ENCODE measurements around the gene LY6G5B. TPM values are rescaled to one million over a fixed set of nuclear protein-coding genes. Genes with fewer than 3 reads are reported as not detected.

LY6G5B gene
- polyA plus RNA-seq, 1 donor: 11.5 TPM

DNA sequence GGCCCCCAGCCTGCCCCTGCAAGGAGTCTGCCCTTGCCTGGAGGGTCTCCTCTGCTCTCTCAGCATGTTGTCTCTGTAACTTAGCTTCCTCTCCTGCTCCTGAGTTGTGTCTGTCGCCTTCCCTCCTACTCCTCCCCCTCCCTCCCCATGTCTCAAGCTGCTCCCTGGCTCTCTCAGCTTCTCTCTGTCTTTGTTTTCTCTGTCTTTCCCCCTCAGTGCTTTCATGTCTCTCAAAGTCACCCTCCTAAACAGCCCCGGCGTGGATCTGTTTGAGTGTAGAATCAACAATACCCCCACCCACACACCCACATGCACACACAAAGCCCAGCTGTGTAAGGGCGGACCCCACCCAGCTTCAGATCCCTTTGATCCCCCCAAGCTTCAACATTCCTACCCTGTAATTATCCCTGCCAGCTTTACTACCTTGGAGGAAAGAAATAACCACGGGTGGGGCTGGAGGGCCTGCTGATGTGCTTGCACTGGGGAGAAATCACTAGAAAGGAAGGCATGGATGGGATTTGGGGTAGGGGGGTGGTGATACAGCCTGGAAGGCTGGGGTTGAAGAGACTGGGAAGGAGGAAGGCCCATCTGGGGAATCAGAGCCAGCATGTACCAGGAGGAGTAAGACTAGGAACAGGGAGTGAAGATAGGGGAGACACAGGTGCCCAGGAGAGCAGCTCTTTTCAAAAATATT lies 44.4 kb downstream of the LY6G5B start:
- no peak for DNase-seq (ENCODE audit: low read depth)

DNA sequence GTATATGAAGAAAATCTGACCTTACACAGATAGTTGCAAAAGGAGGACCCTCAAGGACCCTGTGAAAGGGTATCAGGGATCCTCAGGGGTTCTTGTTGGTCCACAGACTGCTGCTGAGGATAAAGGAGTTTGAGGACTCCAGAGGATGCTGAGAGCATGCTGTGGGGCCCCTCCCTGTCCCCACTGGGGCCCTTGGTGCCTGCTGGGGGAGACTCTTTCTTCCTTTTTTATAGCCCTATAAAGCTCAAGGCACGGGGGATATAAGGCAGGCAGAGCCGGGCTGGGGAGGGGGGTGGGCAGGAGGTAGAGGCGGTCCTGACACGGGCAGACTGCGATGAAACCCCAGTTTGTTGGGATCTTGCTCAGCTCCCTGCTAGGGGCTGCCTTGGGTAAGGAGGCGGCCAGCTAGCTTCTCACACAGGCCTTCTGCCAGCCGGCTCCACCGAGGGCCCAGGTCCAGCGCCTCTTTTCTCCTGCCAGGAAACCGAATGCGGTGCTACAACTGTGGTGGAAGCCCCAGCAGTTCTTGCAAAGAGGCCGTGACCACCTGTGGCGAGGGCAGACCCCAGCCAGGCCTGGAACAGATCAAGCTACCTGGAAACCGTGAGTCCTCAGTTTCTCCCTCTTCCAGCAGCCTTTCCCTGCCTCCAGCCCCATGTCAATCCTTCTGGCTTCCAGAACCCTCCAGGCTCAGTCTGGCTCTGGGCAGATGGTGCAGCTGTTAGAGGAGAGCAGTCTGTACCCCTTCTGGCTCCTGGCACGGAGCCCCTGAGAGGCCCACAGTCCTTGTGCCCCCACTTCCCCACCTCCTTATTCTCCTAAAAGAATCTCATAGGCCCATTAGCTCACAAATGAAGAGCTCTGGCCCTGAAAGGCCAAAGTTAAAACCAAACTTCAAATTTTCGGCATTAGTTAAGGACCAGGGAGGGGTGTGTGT lies 45.5 kb downstream of the LY6G5B start, which contains the start of gene LY6G6D:
LY6G6D (plus strand) TSS at position 327 of the 937 bp plus-strand sequence; CDS start at position 335, 8 bp downstream.
- no peak for DNase-seq (ENCODE audit: low read depth)

DNA sequence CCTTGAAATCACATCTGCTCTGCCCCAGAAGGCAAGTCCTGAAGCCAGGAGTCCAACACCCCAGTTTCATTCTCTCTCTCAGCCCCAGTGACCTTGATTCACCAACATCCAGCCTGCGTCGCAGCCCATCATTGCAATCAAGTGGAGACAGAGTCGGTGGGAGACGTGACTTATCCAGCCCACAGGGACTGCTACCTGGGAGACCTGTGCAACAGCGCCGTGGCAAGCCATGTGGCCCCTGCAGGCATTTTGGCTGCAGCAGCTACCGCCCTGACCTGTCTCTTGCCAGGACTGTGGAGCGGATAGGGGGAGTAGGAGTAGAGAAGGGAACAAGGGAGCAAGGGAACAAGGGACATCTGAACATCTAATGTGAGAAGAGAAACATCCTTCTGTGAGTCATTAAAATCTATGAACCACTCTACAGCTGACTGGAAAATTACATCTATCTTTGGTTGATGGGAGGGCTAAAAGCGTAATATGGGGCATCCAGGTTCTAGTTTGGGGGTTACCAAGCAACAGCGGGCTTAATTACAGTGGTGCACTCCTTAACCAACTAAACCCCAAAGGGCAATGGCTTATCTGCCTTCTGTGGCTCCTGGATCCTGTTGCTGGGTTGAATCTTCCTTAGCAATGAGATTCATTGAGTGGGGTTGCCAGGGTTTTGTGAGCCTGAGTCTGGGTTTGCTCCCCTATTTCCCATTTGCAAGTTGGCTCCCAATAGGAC lies 47.9 kb downstream of the LY6G5B start:
- no peak for DNase-seq (ENCODE audit: low read depth)

DNA sequence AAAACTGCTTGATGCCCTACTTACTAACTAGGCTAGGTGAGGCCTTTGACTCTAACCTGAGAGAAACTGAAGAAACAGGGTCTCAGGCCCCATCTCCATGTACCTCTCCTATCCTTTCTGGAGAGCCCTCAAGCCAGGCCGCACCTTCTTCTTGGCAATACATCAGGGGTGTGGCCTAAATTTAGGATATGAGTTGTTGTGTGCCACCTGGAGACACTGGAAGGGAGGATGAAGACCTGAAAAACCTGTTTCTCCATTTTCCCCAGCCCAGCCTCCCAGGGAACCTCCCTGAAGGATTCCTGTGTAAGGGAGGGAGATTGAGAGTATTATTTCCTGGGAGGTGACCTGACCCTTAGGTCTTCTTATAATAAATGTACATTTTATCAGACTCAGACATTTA lies 48.5 kb downstream of the LY6G5B start:
- no peak for DNase-seq (ENCODE audit: low read depth)

DNA sequence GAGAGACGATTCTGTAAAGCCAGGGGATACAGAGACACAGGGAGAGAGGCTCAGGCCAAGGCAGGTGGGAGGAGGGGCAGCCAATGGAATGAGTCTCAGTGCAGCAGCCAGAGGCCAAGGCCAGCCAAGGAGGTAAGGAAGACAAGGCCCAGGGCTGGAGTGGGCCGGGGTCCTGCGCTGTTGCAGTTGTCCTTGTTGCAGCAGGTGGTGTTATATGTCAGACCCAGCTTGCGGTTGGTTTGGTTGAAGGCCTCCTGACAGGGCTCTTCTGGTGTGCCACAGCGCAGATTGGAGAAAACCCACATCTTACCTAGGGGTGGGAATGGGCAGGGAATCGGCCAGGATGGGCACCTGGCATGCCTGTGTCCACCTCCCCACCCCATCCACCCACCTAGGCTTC lies 49.2 kb downstream of the LY6G5B start:
- no peak for DNase-seq (ENCODE audit: low read depth)

DNA sequence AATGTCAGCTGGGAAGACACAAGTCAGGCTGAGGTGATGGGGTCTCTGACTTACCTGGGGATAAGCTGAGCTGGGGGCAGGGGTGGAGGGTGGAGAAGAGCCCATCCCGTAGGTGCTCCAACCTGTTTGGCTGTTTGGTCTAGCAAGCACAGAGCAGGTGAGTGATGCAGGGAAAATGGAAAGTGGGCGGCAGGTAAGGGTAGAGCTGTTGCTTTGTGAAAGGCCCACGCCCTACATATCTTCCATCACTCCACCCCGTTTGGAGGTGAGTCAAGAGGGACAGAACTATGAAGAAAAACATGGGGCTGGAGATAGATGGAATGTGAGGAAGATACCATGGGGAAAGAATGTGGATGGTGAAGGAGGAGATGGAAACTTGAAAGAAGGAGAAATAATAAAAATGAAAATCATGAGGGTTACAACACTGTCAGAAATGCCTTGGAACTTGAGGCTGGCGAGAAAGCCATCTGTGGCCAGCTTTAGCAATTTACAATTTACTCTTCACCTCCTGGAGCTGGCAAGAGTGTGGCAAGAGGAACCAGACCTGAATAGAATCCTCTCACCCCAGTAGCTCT lies 50.5 kb downstream of the LY6G5B start:
- DNase-seq (ENCODE audit: low read depth): no peak

DNA sequence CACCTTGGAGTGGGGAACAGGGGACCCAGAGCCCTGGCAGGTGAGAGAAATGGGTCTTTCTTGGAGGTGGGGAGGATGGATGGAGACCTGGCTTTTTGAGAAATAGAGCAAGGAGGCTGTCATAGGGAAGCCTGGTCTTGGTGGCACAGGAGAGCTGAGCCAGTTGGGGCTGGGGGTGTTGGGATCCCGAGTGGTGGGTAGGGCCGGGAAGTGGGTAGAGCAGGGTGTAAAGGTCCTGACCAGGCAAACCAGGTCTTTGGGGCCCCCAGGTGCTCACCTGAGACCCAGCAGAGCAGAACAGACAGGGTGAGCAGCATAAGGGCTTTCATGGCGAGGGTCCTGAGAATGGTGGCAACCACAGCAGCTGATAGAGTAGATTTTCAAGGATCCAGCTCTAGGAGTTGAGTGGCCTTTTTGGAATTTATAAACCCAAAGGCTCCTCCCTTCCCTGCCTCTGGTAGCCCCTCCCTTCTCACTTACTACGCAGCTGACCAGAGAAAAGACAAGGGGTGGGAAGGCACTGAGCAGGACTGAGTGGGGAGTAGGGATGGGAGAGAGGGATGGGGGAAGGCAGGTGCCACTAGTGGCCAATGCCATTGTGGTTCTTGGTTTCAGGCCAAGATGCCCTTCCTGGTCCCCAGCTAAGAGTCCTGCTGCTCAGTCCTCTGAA lies 51.7 kb downstream of the LY6G5B start, which contains the start of gene LY6G6C:
LY6G6C (minus strand) TSS at position 396 of the 670 bp plus-strand sequence; CDS start at position 329, 67 bp downstream.
- no peak for DNase-seq (ENCODE audit: low read depth)

DNA sequence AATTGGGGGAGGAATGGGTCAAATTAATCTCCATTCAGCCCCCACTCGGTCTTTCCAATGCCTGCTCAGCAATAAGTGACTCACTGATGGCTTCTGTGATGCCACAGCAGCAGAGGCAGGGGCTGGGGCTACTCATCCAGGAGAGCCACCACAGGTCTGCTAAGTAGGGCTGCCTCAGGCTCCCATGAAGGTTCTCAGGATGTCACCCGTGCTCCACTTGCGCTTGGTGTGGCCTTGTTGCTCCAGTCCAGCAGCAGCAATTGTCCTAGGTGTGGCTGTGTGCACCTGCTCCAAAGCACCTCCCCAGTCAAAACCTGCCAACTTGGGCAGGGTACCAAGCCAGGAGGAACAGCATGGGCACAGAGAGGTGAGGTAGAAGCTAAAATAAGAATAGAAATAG lies 52.4 kb downstream of the LY6G5B start:
- no peak for DNase-seq (ENCODE audit: low read depth)

Other genes with a start within 250 kb of the LY6G5B start
- gene MICB, start 171.8 kb upstream of the LY6G5B start, polyA plus RNA-seq (ENCODE audit: insufficient read length): 1.1 TPM
- gene MCCD1, start 141.0 kb upstream of the LY6G5B start, polyA plus RNA-seq (ENCODE audit: insufficient read length): not detected
- 368 TPM for gene DDX39B, start 128.0 kb upstream of the LY6G5B start, polyA plus RNA-seq (ENCODE audit: insufficient read length)
- 3.0 TPM for gene ATP6V1G2, start 123.4 kb upstream of the LY6G5B start, polyA plus RNA-seq (ENCODE audit: insufficient read length)
- gene NFKBIL1, start 122.4 kb upstream of the LY6G5B start, polyA plus RNA-seq (ENCODE audit: insufficient read length): 16.8 TPM
- gene LTA, start 97.7 kb upstream of the LY6G5B start, polyA plus RNA-seq (ENCODE audit: insufficient read length): 0.18 TPM
- gene TNF, start 94.4 kb upstream of the LY6G5B start, polyA plus RNA-seq (ENCODE audit: insufficient read length): not detected
- gene LTB, start 87.6 kb upstream of the LY6G5B start, polyA plus RNA-seq (ENCODE audit: insufficient read length): 1.1 TPM
- 7.4 TPM for gene LST1, start 83.7 kb upstream of the LY6G5B start, polyA plus RNA-seq (ENCODE audit: insufficient read length)
- 0.24 TPM for gene NCR3, start 77.0 kb upstream of the LY6G5B start, polyA plus RNA-seq (ENCODE audit: insufficient read length)
- gene AIF1, start 54.7 kb upstream of the LY6G5B start, polyA plus RNA-seq (ENCODE audit: insufficient read length): 13.4 TPM
- gene PRRC2A, start 49.3 kb upstream of the LY6G5B start, polyA plus RNA-seq (ENCODE audit: insufficient read length): 133 TPM
- 200 TPM for gene BAG6, start 17.3 kb upstream of the LY6G5B start, polyA plus RNA-seq (ENCODE audit: insufficient read length)
- gene APOM, start 14.1 kb upstream of the LY6G5B start, polyA plus RNA-seq (ENCODE audit: insufficient read length): 4.3 TPM
- 12.1 TPM for gene C6orf47, start 9.2 kb upstream of the LY6G5B start, polyA plus RNA-seq (ENCODE audit: insufficient read length)
- 14.1 TPM for gene GPANK1, start 5.0 kb upstream of the LY6G5B start, polyA plus RNA-seq (ENCODE audit: insufficient read length)
- gene CSNK2B, start 3.9 kb upstream of the LY6G5B start, polyA plus RNA-seq (ENCODE audit: insufficient read length): 125 TPM
- gene LY6G5C, start 11.1 kb downstream of the LY6G5B start, polyA plus RNA-seq (ENCODE audit: insufficient read length): 2.7 TPM
- gene ABHD16A, start 33.3 kb downstream of the LY6G5B start, polyA plus RNA-seq (ENCODE audit: insufficient read length): 43.8 TPM
- gene LY6G6F, start 36.9 kb downstream of the LY6G5B start, polyA plus RNA-seq (ENCODE audit: insufficient read length): not detected
- gene LY6G6D, start 45.4 kb downstream of the LY6G5B start, polyA plus RNA-seq (ENCODE audit: insufficient read length): 0.47 TPM
- gene LY6G6C, start 51.8 kb downstream of the LY6G5B start, polyA plus RNA-seq (ENCODE audit: insufficient read length): 0.62 TPM
- gene MPIG6B, start 53.4 kb downstream of the LY6G5B start, polyA plus RNA-seq (ENCODE audit: insufficient read length): 1.2 TPM
- 108 TPM for gene DDAH2, start 59.3 kb downstream of the LY6G5B start, polyA plus RNA-seq (ENCODE audit: insufficient read length)
- 102 TPM for gene CLIC1, start 66.6 kb downstream of the LY6G5B start, polyA plus RNA-seq (ENCODE audit: insufficient read length)
- gene MSH5, start 70.0 kb downstream of the LY6G5B start, polyA plus RNA-seq (ENCODE audit: insufficient read length): 14.2 TPM
- gene SAPCD1, start 92.7 kb downstream of the LY6G5B start, polyA plus RNA-seq (ENCODE audit: insufficient read length): 3.0 TPM
- gene VWA7, start 107.4 kb downstream of the LY6G5B start, polyA plus RNA-seq (ENCODE audit: insufficient read length): 2.9 TPM
- gene VARS1, start 125.8 kb downstream of the LY6G5B start, polyA plus RNA-seq (ENCODE audit: insufficient read length): 46.5 TPM
- 55.3 TPM for gene LSM2, start 137.0 kb downstream of the LY6G5B start, polyA plus RNA-seq (ENCODE audit: insufficient read length)
- 5.0 TPM for gene HSPA1L, start 145.3 kb downstream of the LY6G5B start, polyA plus RNA-seq (ENCODE audit: insufficient read length)
- gene HSPA1A, start 145.6 kb downstream of the LY6G5B start, polyA plus RNA-seq (ENCODE audit: insufficient read length): 72.3 TPM
- gene HSPA1B, start 157.8 kb downstream of the LY6G5B start, polyA plus RNA-seq (ENCODE audit: insufficient read length): 48.9 TPM
- 15.0 TPM for gene NEU1, start 192.8 kb downstream of the LY6G5B start, polyA plus RNA-seq (ENCODE audit: insufficient read length)
- gene SLC44A4, start 209.0 kb downstream of the LY6G5B start, polyA plus RNA-seq (ENCODE audit: insufficient read length): 0.37 TPM
- 29.3 TPM for gene EHMT2, start 227.7 kb downstream of the LY6G5B start, polyA plus RNA-seq (ENCODE audit: insufficient read length)
- gene ZBTB12, start 232.1 kb downstream of the LY6G5B start, polyA plus RNA-seq (ENCODE audit: insufficient read length): 9.5 TPM